HCT116 (cell line): Measurements from ENCODE around the gene CYRIA. TPM values are rescaled to one million over a fixed set of nuclear protein-coding genes. Genes with fewer than 3 reads are reported as not detected.

Experiments used
- ATAC-seq: fragments of 200-7000 bp; cut with Tn5 transposase; 2 replicates; pipeline ENCODE4 v1.9.1; 2020; ENCODE audit warnings: mild to moderate bottlenecking, moderate library complexity
- BruUV-seq: library from RNA; stranded (reverse); fragments of 400-500 nt; replicated peaks from 2 replicates; lab custom pipeline; 2021; lab: Mats Ljungman, UMichigan
- CTCF ChIA-PET: fragments of 300-600 bp; sonication (Branson Sonifier 250); formaldehyde crosslinking; loops from one replicate; lab custom pipeline; 2021; ENCODE audit warnings: antibody characterized with exemption; lab: Charles Lee
- POLR2A ChIA-PET: fragments of 300-600, 350-600 bp; sonication (Branson Sonifier 250); formaldehyde crosslinking; loops from one replicate; lab custom pipeline; 2021; ENCODE audit warnings: antibody characterized with exemption; lab: Charles Lee
- RAD21 ChIA-PET, 2 experiments: fragments of 300-600 bp; sonication (Branson Sonifier 250); formaldehyde crosslinking; loops; one replicate each; lab custom pipeline; 2023; ENCODE audit warnings: low total read pairs in 2 of 2; ENCODE audit not compliant: uncharacterized antibody in 2 of 2, unreplicated experiment in 2 of 2, low non-redundant PET in 1 of 2; lab: Charles Lee
- DNase-seq: peaks from one replicate; pipeline ENCODE4 v3.0.0-alpha.2; 2010; ENCODE audit warnings: low read depth, low spot score
- H2AFZ ChIP-seq: fragments of 200-600 bp; shearing (Covaris generic), sonication (generic); 2 replicates; pipeline ENCODE4 v1.6.1; 2017; ENCODE audit warnings: low read depth, mixed run types, mixed read lengths, antibody characterized with exemption, low read length; ENCODE audit not compliant: poor library complexity, severe bottlenecking
- H3K27ac ChIP-seq: 2 replicates; pipeline ENCODE4 v1.5.1; 2012; ENCODE audit warnings: low read depth, low read length
- H3K27me3 ChIP-seq: fragments of 200-600 bp; sonication (generic); 2 replicates; pipeline ENCODE4 v1.6.1; 2016; ENCODE audit warnings: mixed run types, low read length, mixed read lengths; ENCODE audit not compliant: insufficient read depth
- H3K36me3 ChIP-seq, 2 experiments: fragments of 200-500 bp in 1 of 2; fragments of 200-600 bp in 1 of 2; sonication (Bioruptor generic) in 1 of 2; sonication (generic) in 1 of 2; 2 replicates each; pipeline versions ENCODE4 v1.5.1 to v1.6.1; 2014 to 2016; ENCODE audit warnings: low read length in 2 of 2, inconsistent platforms in 1 of 2, mixed read lengths in 1 of 2, mixed run types in 1 of 2; ENCODE audit not compliant: insufficient read depth in 2 of 2, control insufficient read depth in 1 of 2
- H3K4me1 ChIP-seq, 2 experiments: fragments of 200-600 bp in 1 of 2; sonication (generic) in 1 of 2; 2 replicates each; pipeline versions ENCODE4 v1.5.1 to v1.6.1; 2012 to 2017; ENCODE audit warnings: low read length in 2 of 2, inconsistent platforms in 1 of 2, mild to moderate bottlenecking in 1 of 2, mixed read lengths in 1 of 2, mixed run types in 1 of 2, moderate library complexity in 1 of 2; ENCODE audit not compliant: insufficient read depth in 2 of 2, control insufficient read depth in 1 of 2
- H3K4me2 ChIP-seq: fragments of 200-600 bp; sonication (generic); 2 replicates; pipeline ENCODE4 v1.6.1; 2017; ENCODE audit warnings: mixed run types, low read length, mixed read lengths
- H3K4me3 ChIP-seq, 2 experiments: fragments of 200-600 bp in 1 of 2; sonication (generic) in 1 of 2; replicated peaks in 1 of 2; 2 replicates each; pipeline ENCODE4 v1.5.1; 2011 to 2016; ENCODE audit warnings: low read length in 2 of 2, control low read depth in 1 of 2, low read depth in 1 of 2, mild to moderate bottlenecking in 1 of 2, mixed read lengths in 1 of 2, mixed run types in 1 of 2
- H3K79me2 ChIP-seq: fragments of 200-600 bp; sonication (generic); 2 replicates; pipeline ENCODE4 v1.6.1; 2017; ENCODE audit warnings: mild to moderate bottlenecking, mixed run types, low read length, moderate library complexity, mixed read lengths; ENCODE audit not compliant: insufficient read depth
- H3K9ac ChIP-seq: fragments of 200-600 bp; sonication (generic); 2 replicates; pipeline ENCODE4 v1.6.1; 2016; ENCODE audit warnings: low read length, mixed read lengths
- H3K9me2 ChIP-seq: fragments of 200-600 bp; sonication (generic), shearing (Covaris generic); 2 replicates; pipeline ENCODE4 v1.6.1; 2017; ENCODE audit warnings: mixed run types, mild to moderate bottlenecking, moderate library complexity; ENCODE audit not compliant: insufficient read depth
- H3K9me3 ChIP-seq, 2 experiments: fragments of 200-500 bp in 1 of 2; fragments of 200-600 bp in 1 of 2; sonication (Bioruptor generic) in 1 of 2; sonication (generic) in 1 of 2; 2 replicates each; pipeline ENCODE4 v1.6.1; 2014 to 2017; ENCODE audit warnings: low read length in 2 of 2, mixed read lengths in 2 of 2, inconsistent platforms in 1 of 2, low read depth in 1 of 2, mild to moderate bottlenecking in 1 of 2, mixed run types in 1 of 2, moderate library complexity in 1 of 2; ENCODE audit not compliant: control insufficient read depth in 1 of 2, insufficient read depth in 1 of 2
- H4K20me1 ChIP-seq: fragments of 200-600 bp; sonication (generic), shearing (Covaris generic); 2 replicates; pipeline ENCODE4 v1.6.1; 2017; ENCODE audit warnings: mixed run types, mild to moderate bottlenecking, moderate library complexity; ENCODE audit not compliant: insufficient read depth
- CBX3 ChIP-seq: IDR thresholded peaks from 2 replicates; pipeline ENCODE4 v1.6.1; 2012; ENCODE audit warnings: low read depth
- CEBPB ChIP-seq: IDR thresholded peaks from 2 replicates; pipeline ENCODE4 v1.6.1; 2012; ENCODE audit warnings: low read depth
- EGR1 ChIP-seq: IDR thresholded peaks from 2 replicates; pipeline ENCODE4 v1.6.1; 2012; ENCODE audit warnings: low read depth
- FOSL1 ChIP-seq: IDR thresholded peaks from 2 replicates; pipeline ENCODE4 v1.6.1; 2012; ENCODE audit warnings: low read depth
- JUND ChIP-seq: IDR thresholded peaks from 2 replicates; pipeline ENCODE4 v1.6.1; 2012
- POLR2A ChIP-seq: IDR thresholded peaks from 2 replicates; pipeline ENCODE4 v1.7.0; 2011; ENCODE audit warnings: borderline replicate concordance; ENCODE audit not compliant: insufficient read depth, insufficient read length; ENCODE audit errors: extremely low read depth
- POLR2AphosphoS5 ChIP-seq: IDR thresholded peaks from 2 replicates; pipeline ENCODE4 v1.6.1; 2011; ENCODE audit warnings: mild to moderate bottlenecking, low read depth, low read length, moderate library complexity
- REST ChIP-seq: IDR thresholded peaks from 2 replicates; pipeline ENCODE4 v1.6.1; 2012; ENCODE audit warnings: low read depth
- SIN3A ChIP-seq: IDR thresholded peaks from 2 replicates; pipeline ENCODE4 v1.6.1; 2012; ENCODE audit warnings: low read depth
- SP1 ChIP-seq: IDR thresholded peaks from 2 replicates; pipeline ENCODE4 v1.6.1; 2012; ENCODE audit warnings: low read depth
- SRF ChIP-seq: IDR thresholded peaks from 2 replicates; pipeline ENCODE4 v1.6.1; 2012; ENCODE audit warnings: low read depth
- TCF7L2 ChIP-seq: IDR thresholded peaks from 2 replicates; pipeline ENCODE4 v1.7.0; 2011; ENCODE audit warnings: borderline replicate concordance, inconsistent platforms; ENCODE audit not compliant: insufficient read depth, insufficient read length; ENCODE audit errors: extremely low read depth
- YY1 ChIP-seq: IDR thresholded peaks from 2 replicates; pipeline ENCODE4 v1.6.1; 2011; ENCODE audit warnings: low read length, low read depth, moderate library complexity, mild to moderate bottlenecking; ENCODE audit not compliant: insufficient replicate concordance; ENCODE audit errors: extremely low read depth
- ZBTB33 ChIP-seq: IDR thresholded peaks from 2 replicates; pipeline ENCODE4 v1.6.1; 2011; ENCODE audit warnings: mild to moderate bottlenecking, low read length, moderate library complexity; ENCODE audit not compliant: insufficient replicate concordance; ENCODE audit errors: extremely low read depth
- ZFX ChIP-seq: fragments of 450-650 bp; IDR thresholded peaks from 2 replicates; pipeline ENCODE4 v1.6.1; 2017
- ZNF274 ChIP-seq: fragments of 200-500 bp; sonication (Bioruptor generic); IDR thresholded peaks from 2 replicates; pipeline ENCODE4 v1.6.1; 2014; ENCODE audit warnings: mild to moderate bottlenecking, low read depth, low read length, inconsistent platforms
- intact Hi-C: fragments of 100-400 bp; cut with micrococcal nuclease; formaldehyde crosslinking; loops from 2 replicates; pipeline ENCODE4 v1.10.0; 2022
- total RNA-seq: library from RNA; stranded (reverse); gene quantifications from one replicate; pipeline ENCODE4 v1.2.1, GENCODE V29; 2021; ENCODE audit not compliant: unreplicated experiment
- TF ChIP-seq, protein P1 (sequence below): IDR thresholded peaks from 2 replicates; pipeline ENCODE4 v1.6.1; 2012

The CYRIA gene
- total RNA-seq, 1 experiment from 2014 or later = 0.44 TPM

- peaks cover 47% of the 10 kb centered on the region for H3K27me3 ChIP-seq
- ATAC-seq (no peak), DNase-seq (no peak)
- no peak overlapping the region for H3K9ac ChIP-seq
- H4K20me1 ChIP-seq = no peaks in the 10 kb centered on the region
- no peaks in the 10 kb centered on the region for H3K4me1 ChIP-seq
- no peak overlapping the region for H3K27ac ChIP-seq
- no peak overlapping the region for H3K4me2 ChIP-seq
- ChIA-PET POLR2A (no interaction called here), CTCF (interaction anchor here (1.5 to 2.7 kb wide), 2 partner anchors 11 to 15 kb away, joined by 3 to 14 read pairs; no protein-coding TSS in a partner anchor), RAD21 (no interaction called here)
- H3K9me3 ChIP-seq = no peaks in the 10 kb centered on the region
- intact Hi-C loops = no loop called here
- no peak overlapping the region for H2AFZ ChIP-seq
- H3K9me2 ChIP-seq = no peaks in the 10 kb centered on the region
- no peaks in the 10 kb centered on the region for H3K36me3 ChIP-seq
- BruUV-seq = no TSS peak
- no peaks in the 10 kb centered on the region for H3K79me2 ChIP-seq
- TF ChIP-seq SP1 (no peak), POLR2A (no peak), ZBTB33 (no peak), CEBPB (no peak), EGR1 (no peak), YY1 (no peak), JUND (no peak), FOSL1 (no peak), REST (no peak), TCF7L2 (no peak), SIN3A (no peak), ZNF274 (no peak), POLR2AphosphoS5 (no peak), ZFX (no peak), CBX3 (no peak), SRF (no peak)
- TF ChIP-seq, protein P1, sequence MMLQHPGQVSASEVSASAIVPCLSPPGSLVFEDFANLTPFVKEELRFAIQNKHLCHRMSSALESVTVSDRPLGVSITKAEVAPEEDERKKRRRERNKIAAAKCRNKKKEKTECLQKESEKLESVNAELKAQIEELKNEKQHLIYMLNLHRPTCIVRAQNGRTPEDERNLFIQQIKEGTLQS = no peak
- no peak overlapping the region for H3K4me3 ChIP-seq
Measured at GRCh38 chr2:16623564-16624435, 41.8 kb downstream of the CYRIA start.
